HCT116 (cell line): ENCODE measurements around the gene TRPM3. TPM values are rescaled to one million over a fixed set of nuclear protein-coding genes. Genes with fewer than 3 reads are reported as not detected.

Experiments used
- ATAC-seq: fragments of 200-7000 bp; cut with Tn5 transposase; 2 replicates; pipeline ENCODE4 v1.9.1; 2020; ENCODE audit warnings: mild to moderate bottlenecking, moderate library complexity
- BruUV-seq: library from RNA; stranded (reverse); fragments of 400-500 nt; replicated peaks from 2 replicates; lab custom pipeline; 2021; lab: Mats Ljungman, UMichigan
- CTCF ChIA-PET: fragments of 300-600 bp; sonication (Branson Sonifier 250); formaldehyde crosslinking; loops from one replicate; lab custom pipeline; 2021; ENCODE audit warnings: antibody characterized with exemption; lab: Charles Lee
- POLR2A ChIA-PET: fragments of 300-600, 350-600 bp; sonication (Branson Sonifier 250); formaldehyde crosslinking; loops from one replicate; lab custom pipeline; 2021; ENCODE audit warnings: antibody characterized with exemption; lab: Charles Lee
- RAD21 ChIA-PET, 2 experiments: fragments of 300-600 bp; sonication (Branson Sonifier 250); formaldehyde crosslinking; loops; one replicate each; lab custom pipeline; 2023; ENCODE audit warnings: low total read pairs in 2 of 2; ENCODE audit not compliant: uncharacterized antibody in 2 of 2, unreplicated experiment in 2 of 2, low non-redundant PET in 1 of 2; lab: Charles Lee
- DNase-seq: peaks from one replicate; pipeline ENCODE4 v3.0.0-alpha.2; 2010; ENCODE audit warnings: low read depth, low spot score
- H2AFZ ChIP-seq: fragments of 200-600 bp; shearing (Covaris generic), sonication (generic); 2 replicates; pipeline ENCODE4 v1.6.1; 2017; ENCODE audit warnings: low read depth, mixed run types, mixed read lengths, antibody characterized with exemption, low read length; ENCODE audit not compliant: poor library complexity, severe bottlenecking
- H3K27ac ChIP-seq: 2 replicates; pipeline ENCODE4 v1.5.1; 2012; ENCODE audit warnings: low read depth, low read length
- H3K27me3 ChIP-seq: fragments of 200-600 bp; sonication (generic); 2 replicates; pipeline ENCODE4 v1.6.1; 2016; ENCODE audit warnings: mixed run types, low read length, mixed read lengths; ENCODE audit not compliant: insufficient read depth
- H3K36me3 ChIP-seq, 2 experiments: fragments of 200-500 bp in 1 of 2; fragments of 200-600 bp in 1 of 2; sonication (Bioruptor generic) in 1 of 2; sonication (generic) in 1 of 2; 2 replicates each; pipeline versions ENCODE4 v1.5.1 to v1.6.1; 2014 to 2016; ENCODE audit warnings: low read length in 2 of 2, inconsistent platforms in 1 of 2, mixed read lengths in 1 of 2, mixed run types in 1 of 2; ENCODE audit not compliant: insufficient read depth in 2 of 2, control insufficient read depth in 1 of 2
- H3K4me1 ChIP-seq, 2 experiments: fragments of 200-600 bp in 1 of 2; sonication (generic) in 1 of 2; 2 replicates each; pipeline versions ENCODE4 v1.5.1 to v1.6.1; 2012 to 2017; ENCODE audit warnings: low read length in 2 of 2, inconsistent platforms in 1 of 2, mild to moderate bottlenecking in 1 of 2, mixed read lengths in 1 of 2, mixed run types in 1 of 2, moderate library complexity in 1 of 2; ENCODE audit not compliant: insufficient read depth in 2 of 2, control insufficient read depth in 1 of 2
- H3K4me2 ChIP-seq: fragments of 200-600 bp; sonication (generic); 2 replicates; pipeline ENCODE4 v1.6.1; 2017; ENCODE audit warnings: mixed run types, low read length, mixed read lengths
- H3K4me3 ChIP-seq, 2 experiments: fragments of 200-600 bp in 1 of 2; sonication (generic) in 1 of 2; replicated peaks in 1 of 2; 2 replicates each; pipeline ENCODE4 v1.5.1; 2011 to 2016; ENCODE audit warnings: low read length in 2 of 2, control low read depth in 1 of 2, low read depth in 1 of 2, mild to moderate bottlenecking in 1 of 2, mixed read lengths in 1 of 2, mixed run types in 1 of 2
- H3K79me2 ChIP-seq: fragments of 200-600 bp; sonication (generic); 2 replicates; pipeline ENCODE4 v1.6.1; 2017; ENCODE audit warnings: mild to moderate bottlenecking, mixed run types, low read length, moderate library complexity, mixed read lengths; ENCODE audit not compliant: insufficient read depth
- H3K9ac ChIP-seq: fragments of 200-600 bp; sonication (generic); 2 replicates; pipeline ENCODE4 v1.6.1; 2016; ENCODE audit warnings: low read length, mixed read lengths
- H3K9me2 ChIP-seq: fragments of 200-600 bp; sonication (generic), shearing (Covaris generic); 2 replicates; pipeline ENCODE4 v1.6.1; 2017; ENCODE audit warnings: mixed run types, mild to moderate bottlenecking, moderate library complexity; ENCODE audit not compliant: insufficient read depth
- H3K9me3 ChIP-seq, 2 experiments: fragments of 200-500 bp in 1 of 2; fragments of 200-600 bp in 1 of 2; sonication (Bioruptor generic) in 1 of 2; sonication (generic) in 1 of 2; 2 replicates each; pipeline ENCODE4 v1.6.1; 2014 to 2017; ENCODE audit warnings: low read length in 2 of 2, mixed read lengths in 2 of 2, inconsistent platforms in 1 of 2, low read depth in 1 of 2, mild to moderate bottlenecking in 1 of 2, mixed run types in 1 of 2, moderate library complexity in 1 of 2; ENCODE audit not compliant: control insufficient read depth in 1 of 2, insufficient read depth in 1 of 2
- H4K20me1 ChIP-seq: fragments of 200-600 bp; sonication (generic), shearing (Covaris generic); 2 replicates; pipeline ENCODE4 v1.6.1; 2017; ENCODE audit warnings: mixed run types, mild to moderate bottlenecking, moderate library complexity; ENCODE audit not compliant: insufficient read depth
- ATF3 ChIP-seq: IDR thresholded peaks from 2 replicates; pipeline ENCODE4 v1.6.1; 2012
- CEBPB ChIP-seq: IDR thresholded peaks from 2 replicates; pipeline ENCODE4 v1.6.1; 2012; ENCODE audit warnings: low read depth
- CTCF ChIP-seq, 3 experiments: fragments of 200-600 bp in 1 of 3; sonication (generic) in 1 of 3; IDR thresholded peaks in 2 of 3; conservative IDR thresholded peaks in 1 of 3; 2 replicates each; pipeline ENCODE4 v1.5.1; 2012 to 2017; ENCODE audit warnings: low read depth in 2 of 3, low read length in 2 of 3, antibody characterized with exemption in 1 of 3, borderline replicate concordance in 1 of 3, control low read depth in 1 of 3, mild to moderate bottlenecking in 1 of 3, mixed read lengths in 1 of 3, mixed run types in 1 of 3, moderate library complexity in 1 of 3; ENCODE audit not compliant: insufficient read depth in 1 of 3
- EGR1 ChIP-seq: IDR thresholded peaks from 2 replicates; pipeline ENCODE4 v1.6.1; 2012; ENCODE audit warnings: low read depth
- ELF1 ChIP-seq: IDR thresholded peaks from 2 replicates; pipeline ENCODE4 v1.6.1; 2012; ENCODE audit warnings: low read depth, borderline replicate concordance
- EZH2 ChIP-seq: fragments of 200-600 bp; sonication (generic); IDR thresholded peaks from 2 replicates; pipeline ENCODE4 v1.6.1; 2017; ENCODE audit warnings: antibody characterized with exemption, mixed run types
- EZH2phosphoT487 ChIP-seq: fragments of 200-600 bp; IDR thresholded peaks from 2 replicates; pipeline ENCODE4 v1.6.1; 2018; ENCODE audit warnings: antibody characterized with exemption, borderline replicate concordance
- FOSL1 ChIP-seq: IDR thresholded peaks from 2 replicates; pipeline ENCODE4 v1.6.1; 2012; ENCODE audit warnings: low read depth
- MAX ChIP-seq: IDR thresholded peaks from 2 replicates; pipeline ENCODE4 v1.6.1; 2012
- POLR2A ChIP-seq: IDR thresholded peaks from 2 replicates; pipeline ENCODE4 v1.7.0; 2011; ENCODE audit warnings: borderline replicate concordance; ENCODE audit not compliant: insufficient read depth, insufficient read length; ENCODE audit errors: extremely low read depth
- REST ChIP-seq: IDR thresholded peaks from 2 replicates; pipeline ENCODE4 v1.6.1; 2012; ENCODE audit warnings: low read depth
- SIN3A ChIP-seq: IDR thresholded peaks from 2 replicates; pipeline ENCODE4 v1.6.1; 2012; ENCODE audit warnings: low read depth
- SRF ChIP-seq: IDR thresholded peaks from 2 replicates; pipeline ENCODE4 v1.6.1; 2012; ENCODE audit warnings: low read depth
- TCF7L2 ChIP-seq: IDR thresholded peaks from 2 replicates; pipeline ENCODE4 v1.7.0; 2011; ENCODE audit warnings: borderline replicate concordance, inconsistent platforms; ENCODE audit not compliant: insufficient read depth, insufficient read length; ENCODE audit errors: extremely low read depth
- YY1 ChIP-seq: IDR thresholded peaks from 2 replicates; pipeline ENCODE4 v1.6.1; 2011; ENCODE audit warnings: low read length, low read depth, moderate library complexity, mild to moderate bottlenecking; ENCODE audit not compliant: insufficient replicate concordance; ENCODE audit errors: extremely low read depth
- ZBTB33 ChIP-seq: IDR thresholded peaks from 2 replicates; pipeline ENCODE4 v1.6.1; 2011; ENCODE audit warnings: mild to moderate bottlenecking, low read length, moderate library complexity; ENCODE audit not compliant: insufficient replicate concordance; ENCODE audit errors: extremely low read depth
- ZFX ChIP-seq: fragments of 450-650 bp; IDR thresholded peaks from 2 replicates; pipeline ENCODE4 v1.6.1; 2017
- ZNF274 ChIP-seq: fragments of 200-500 bp; sonication (Bioruptor generic); IDR thresholded peaks from 2 replicates; pipeline ENCODE4 v1.6.1; 2014; ENCODE audit warnings: mild to moderate bottlenecking, low read depth, low read length, inconsistent platforms
- intact Hi-C: fragments of 100-400 bp; cut with micrococcal nuclease; formaldehyde crosslinking; loops from 2 replicates; pipeline ENCODE4 v1.10.0; 2022
- total RNA-seq: library from RNA; stranded (reverse); gene quantifications from one replicate; pipeline ENCODE4 v1.2.1, GENCODE V29; 2021; ENCODE audit not compliant: unreplicated experiment

Gene TRPM3
- total RNA-seq, 1 experiment from 2014 or later = not detected

- CTCF ChIA-PET = no interaction called here
These were observed 582.4 kb downstream of the TRPM3 start for GRCh38 chr9:70539001-70539400.

More at GRCh38 chr9:70539001-70539400, 582.4 kb downstream of the TRPM3 start:
- Histone ChIP-seq H3K4me2 (no peak overlapping the region), H3K27me3 (no peaks in the 10 kb centered on the region), H3K9me2 (no peaks in the 10 kb centered on the region), H3K79me2 (no peaks in the 10 kb centered on the region), H3K4me1 (no peaks in the 10 kb centered on the region), H3K27ac (no peak overlapping the region)
- RAD21 ChIA-PET = no interaction called here
- POLR2A ChIA-PET = no interaction called here
- ATAC-seq = no peak
- no peak for TF ChIP-seq ATF3
- no peak for TF ChIP-seq ZFX
- TF ChIP-seq EGR1 = no peak
- TF ChIP-seq MAX = no peak
- TF ChIP-seq SRF = no peak
- TF ChIP-seq YY1 = no peak
- no peak for TF ChIP-seq TCF7L2
- no peak for TF ChIP-seq REST
- no peak for TF ChIP-seq FOSL1
- no peak for TF ChIP-seq EZH2
- no peak for TF ChIP-seq ZNF274
- no peak for TF ChIP-seq ZBTB33
- no peak for TF ChIP-seq EZH2phosphoT487
- no peak for TF ChIP-seq POLR2A
- TF ChIP-seq CEBPB = no peak
- TF ChIP-seq SIN3A = no peak
- no peak for TF ChIP-seq ELF1
- TF ChIP-seq CTCF (IDR thresholded peaks at IDR 0.05 in 2 of 3, conservative IDR thresholded peaks at IDR 0.05 in 1 of 3; ENCODE audit: borderline replicate concordance in 1 of 3, insufficient read depth in 1 of 3, low read depth in 2 of 3, low read length in 2 of 3) = no peak
- TF ChIP-seq, all 23 proteins: peak for 0
- Histone ChIP-seq H3K36me3 (no peaks in the 10 kb centered on the region), H4K20me1 (no peaks in the 10 kb centered on the region), H3K4me3 (no peak overlapping the region), H3K9ac (no peak overlapping the region), H2AFZ (no peak overlapping the region), H3K9me3 (no peaks in the 10 kb centered on the region)
- BruUV-seq = no TSS peak
- intact Hi-C loops = loop anchor here (10.0 kb wide), 1 partner anchor 64 kb away; no protein-coding TSS in a partner anchor
- DNase-seq = no peak
